ENCODE measurements around the gene CNNM2.

CNNM2 gene

DNA sequence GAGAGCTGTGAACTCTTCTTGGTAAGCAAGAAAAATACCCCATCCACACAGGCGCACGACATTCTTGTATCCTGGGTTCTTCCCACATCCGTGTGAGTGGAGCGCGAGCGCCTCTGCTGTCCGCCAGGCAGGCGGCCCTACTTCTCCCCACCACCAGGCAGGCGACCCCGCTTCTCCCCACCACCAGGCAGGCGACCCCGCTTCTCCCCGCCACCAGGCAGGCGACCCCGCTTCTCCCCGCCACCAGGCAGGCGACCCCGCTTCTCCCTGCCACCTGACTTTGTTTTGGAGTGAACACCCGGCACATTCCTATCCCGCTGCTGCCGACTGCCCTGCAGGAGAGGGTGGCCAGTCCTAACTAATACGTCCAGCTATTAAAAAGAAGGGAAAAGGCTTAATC is 154.2 kb downstream of the CNNM2 start:
- no peak for DNase-seq (ENCODE audit: low read depth, low spot score)

DNA sequence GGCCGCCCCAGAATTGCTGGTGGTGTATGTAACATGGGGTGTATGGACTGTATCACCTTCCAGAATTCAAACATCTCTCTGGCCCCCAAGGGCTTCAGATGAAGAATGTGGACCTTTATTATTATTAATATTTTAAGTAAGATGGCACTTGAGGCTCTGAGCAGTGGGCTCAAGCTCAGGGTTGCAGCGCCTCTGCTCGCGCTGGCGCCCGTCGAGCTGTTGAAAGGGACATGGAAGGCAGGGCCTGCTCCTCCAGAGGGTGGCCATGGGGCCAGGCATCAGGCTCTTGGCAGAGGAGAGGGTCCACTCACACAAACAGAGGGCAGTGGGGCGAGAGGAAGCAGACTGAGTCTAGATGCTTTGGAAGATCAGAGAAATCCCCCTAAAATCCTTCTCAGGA is 154.8 kb downstream of the CNNM2 start:
- DNase-seq (ENCODE audit: low read depth, low spot score) = no peak

- no peak for DNase-seq (ENCODE audit: low read depth, low spot score)
These were observed 158.9 kb downstream of the CNNM2 start for GRCh38 chr10:103077020-103077419.

DNA sequence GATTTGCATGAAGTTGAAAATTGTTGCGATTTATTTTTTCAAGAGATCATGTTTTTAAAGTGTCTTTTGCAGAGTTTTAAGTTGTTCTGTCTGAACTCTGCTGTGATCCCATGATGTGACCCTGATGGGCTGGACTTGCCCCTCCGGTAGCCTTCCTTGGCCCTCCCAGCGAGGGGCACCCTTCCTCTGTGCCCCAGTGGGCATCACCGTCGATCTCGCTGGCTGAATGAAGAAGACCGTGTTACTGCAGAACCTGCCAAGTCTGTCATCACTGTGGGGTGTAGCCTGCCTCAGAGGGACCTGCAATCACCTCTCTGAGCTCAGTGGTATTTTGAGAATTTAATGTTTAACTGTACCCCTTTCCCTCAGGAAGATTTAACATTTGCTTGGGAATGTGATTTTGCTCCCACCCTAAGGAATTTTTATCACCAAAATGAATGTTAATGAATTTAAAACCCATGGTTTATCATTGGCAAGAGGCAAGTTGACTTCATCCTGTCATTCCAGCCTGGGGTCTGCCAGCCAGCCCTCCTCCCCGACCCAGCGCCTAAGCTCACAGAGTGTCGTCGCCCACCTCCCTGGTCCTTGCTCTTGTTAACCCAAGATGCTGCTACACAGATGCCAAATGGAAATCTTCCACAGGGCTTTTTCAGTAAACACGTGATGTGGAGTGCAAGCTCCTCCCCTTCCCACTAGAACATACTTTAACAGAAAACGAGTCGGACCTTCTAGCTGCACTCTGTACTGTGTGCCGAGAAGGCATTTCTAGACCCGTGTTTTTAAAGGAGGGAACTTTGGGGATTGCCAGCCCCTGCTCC is 159.6 kb downstream of the CNNM2 start:
- DNase-seq (ENCODE audit: low read depth, low spot score) = no peak

- DNase-seq (ENCODE audit: low read depth, low spot score) = no peak
These were observed 160.2 kb downstream of the CNNM2 start for GRCh38 chr10:103078309-103078615.

- DNase-seq (ENCODE audit: low read depth, low spot score) = no peak
These were observed 160.6 kb downstream of the CNNM2 start for GRCh38 chr10:103078676-103079075.

DNA sequence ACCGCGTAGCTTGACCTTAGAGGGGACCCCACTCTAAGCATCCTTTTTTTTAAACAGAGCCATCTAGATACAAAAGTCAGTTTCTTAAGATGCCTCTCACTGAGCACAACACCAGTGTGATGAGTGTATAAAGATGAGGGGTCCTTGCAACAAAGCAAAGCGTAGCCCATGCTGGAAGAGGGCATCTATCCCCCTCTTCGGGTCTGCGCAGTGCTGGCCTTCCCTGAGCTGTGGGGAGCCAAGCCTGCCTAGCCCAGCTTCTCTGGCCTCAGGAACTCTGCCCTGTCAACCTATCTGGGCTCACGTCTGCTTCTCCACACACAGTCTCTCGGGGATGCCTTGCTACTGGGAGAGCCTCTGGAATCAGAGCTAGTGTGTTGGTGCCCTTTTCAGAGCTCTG is 161.0 kb downstream of the CNNM2 start:
- DNase-seq (ENCODE audit: low read depth, low spot score) = no peak

DNA sequence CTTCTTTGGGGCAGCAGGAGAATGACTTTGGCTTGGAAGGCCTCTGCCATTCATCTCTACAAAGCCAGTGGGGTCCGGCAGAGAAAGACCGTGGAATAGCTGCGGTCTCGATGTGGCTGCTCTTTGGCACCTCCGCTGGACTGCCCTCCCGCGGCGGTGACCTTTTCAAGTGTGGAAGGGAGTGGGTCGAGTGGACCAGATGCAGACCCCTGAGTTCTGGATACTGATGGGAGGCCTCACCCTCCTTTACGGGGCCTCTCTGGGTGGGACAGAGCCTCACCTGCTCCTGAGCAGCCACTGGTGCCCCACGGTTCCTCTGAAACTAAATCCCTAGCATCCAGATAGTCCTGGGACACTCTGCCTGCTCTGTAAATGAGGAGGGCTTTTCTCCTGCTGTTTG is 161.9 kb downstream of the CNNM2 start:
- DNase-seq (ENCODE audit: low read depth, low spot score) = no peak

GRCh38 chr10:103080891-103081581 is 162.9 kb downstream of the CNNM2 start:
- no peak for DNase-seq (ENCODE audit: low read depth, low spot score)

DNA sequence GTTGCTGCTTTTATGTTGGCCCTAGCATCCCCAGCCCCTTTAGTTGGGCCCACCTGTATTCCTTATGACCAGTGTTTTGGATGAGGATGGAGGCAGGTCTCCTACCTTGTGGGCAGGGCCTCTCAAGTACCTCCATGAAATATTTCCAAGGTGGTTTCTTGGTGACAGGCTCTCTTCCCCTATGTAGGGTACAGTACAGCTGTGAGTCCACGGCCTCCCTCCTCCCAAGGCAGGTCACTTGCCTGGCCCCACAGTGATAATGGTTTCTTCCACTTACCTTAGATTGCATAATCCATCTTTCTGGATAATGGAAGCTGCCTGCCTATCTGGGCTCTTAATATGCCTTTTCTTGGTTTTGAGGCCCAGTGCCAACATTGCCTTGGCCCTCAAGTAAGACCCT is 164.6 kb downstream of the CNNM2 start:
- DNase-seq (ENCODE audit: low read depth, low spot score) = no peak

DNA sequence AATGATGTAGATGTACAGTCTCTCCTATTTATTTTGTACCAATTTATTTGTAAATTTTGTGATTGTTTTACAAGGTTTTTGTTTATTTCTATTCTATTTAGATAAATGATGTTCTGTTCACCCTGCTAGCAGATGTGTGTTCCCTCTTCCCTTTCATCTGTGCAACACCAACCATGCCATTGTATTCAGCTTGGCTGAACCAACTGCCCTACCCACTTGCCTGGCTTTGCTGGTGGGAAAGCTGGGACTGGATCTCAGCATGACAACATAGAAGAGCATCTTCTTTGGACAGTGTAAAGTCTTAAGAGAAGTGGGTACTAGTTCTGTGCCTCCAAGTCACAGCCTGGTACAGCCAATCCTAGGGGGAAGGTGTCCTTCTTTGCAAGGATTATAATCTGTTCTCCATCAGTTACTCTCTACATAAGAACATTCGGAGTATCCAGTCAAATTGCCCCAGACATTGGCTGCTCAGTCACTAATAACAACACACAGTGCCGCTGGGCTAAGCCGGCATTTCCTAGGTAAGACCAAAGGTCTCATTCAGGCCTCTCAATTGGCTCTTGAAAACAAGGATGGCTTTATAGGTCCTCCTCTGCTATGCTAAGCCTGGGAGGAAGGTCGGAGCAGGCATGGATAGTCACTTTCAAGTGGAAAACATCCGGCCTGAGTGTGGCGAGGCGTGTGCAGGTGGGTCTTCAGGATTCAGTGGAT is 165.3 kb downstream of the CNNM2 start:
- no peak for DNase-seq (ENCODE audit: low read depth, low spot score)

DNA sequence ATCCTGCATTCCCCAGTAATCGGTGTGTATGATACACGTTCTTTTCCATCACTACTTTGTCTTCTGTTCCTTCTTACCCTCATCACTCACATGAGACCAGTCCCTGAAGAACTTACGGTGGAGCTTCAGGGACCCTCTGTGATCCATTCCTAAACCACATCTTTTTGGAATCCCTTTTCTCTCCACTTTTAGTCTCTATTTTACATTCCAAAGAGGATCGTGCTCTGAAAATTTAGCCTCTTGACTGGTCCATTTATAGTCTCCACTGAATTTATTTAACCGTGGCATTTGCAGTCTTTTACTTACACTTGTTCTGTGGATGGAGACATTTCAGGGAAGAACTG is 165.9 kb downstream of the CNNM2 start:
- DNase-seq (ENCODE audit: low read depth, low spot score) = no peak

GRCh38 chr10:103086261-103086660 is 168.2 kb downstream of the CNNM2 start:
- no peak for DNase-seq (ENCODE audit: low read depth, low spot score)

GRCh38 chr10:103086799-103087198 is 168.7 kb downstream of the CNNM2 start:
- DNase-seq (ENCODE audit: low read depth, low spot score) = no peak

GRCh38 chr10:103089493-103089892 is 171.4 kb downstream of the CNNM2 start:
- DNase-seq (ENCODE audit: low read depth, low spot score) = no peak

DNA sequence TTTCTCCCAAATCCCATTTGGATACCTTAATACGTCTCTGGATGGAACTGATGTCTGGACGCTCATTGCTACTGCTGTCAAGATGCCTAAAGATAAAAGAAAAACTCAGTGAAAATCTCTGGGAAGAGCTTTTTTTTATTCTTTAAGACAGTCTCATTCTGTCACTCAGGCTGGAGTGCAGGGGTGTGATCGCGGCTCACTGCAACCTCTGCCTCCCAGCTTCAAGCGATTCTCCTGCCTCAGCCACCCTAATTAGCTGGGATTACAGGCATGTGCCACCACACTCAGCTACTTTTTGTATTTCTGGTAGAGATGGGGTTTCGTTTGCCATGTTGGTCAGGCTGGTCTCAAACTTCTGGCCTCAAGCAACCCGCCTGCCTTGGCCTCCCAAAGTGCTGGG is 172.8 kb downstream of the CNNM2 start:
- DNase-seq (ENCODE audit: low read depth, low spot score) = no peak

- DNase-seq (ENCODE audit: low read depth, low spot score) = no peak
These were observed 176.9 kb downstream of the CNNM2 start for GRCh38 chr10:103095005-103095404.

DNA sequence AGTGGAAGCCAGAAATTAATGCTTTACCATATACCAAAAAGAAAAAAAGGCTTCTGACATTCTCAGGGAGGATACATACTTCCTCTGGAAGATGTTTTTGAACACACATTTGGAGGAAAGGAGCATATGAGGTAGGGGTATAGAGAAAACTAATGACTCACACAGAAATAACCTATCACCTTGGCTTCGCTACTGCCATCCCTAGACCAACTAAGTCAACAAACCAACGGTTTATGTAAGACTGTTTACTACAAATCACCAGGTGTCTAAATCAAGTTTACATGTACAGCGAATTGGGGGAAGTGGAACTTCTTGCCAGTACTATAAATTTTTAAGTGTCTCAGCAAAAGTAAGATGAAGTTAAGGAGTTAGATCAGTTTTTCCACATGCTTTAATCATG is 178.0 kb downstream of the CNNM2 start:
- DNase-seq (ENCODE audit: low read depth, low spot score) = no peak

DNA sequence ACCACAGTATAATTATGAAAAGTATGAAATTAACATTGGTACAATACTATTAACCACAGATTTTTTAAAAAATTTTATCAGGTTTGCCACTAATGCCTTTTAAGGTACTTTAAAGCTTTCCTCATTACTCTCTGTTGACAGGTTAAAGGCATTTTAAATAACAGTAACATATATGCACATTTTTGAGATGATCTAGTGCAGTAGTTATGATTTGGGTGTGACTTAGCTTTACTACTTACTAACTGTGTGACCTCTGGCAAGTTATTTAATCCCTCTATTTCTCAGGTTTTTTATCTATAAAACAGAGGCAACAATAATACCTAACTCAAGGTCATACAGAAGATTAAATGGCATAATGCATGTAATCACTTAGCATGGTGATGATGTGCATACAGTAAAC is 180.1 kb downstream of the CNNM2 start:
- DNase-seq (ENCODE audit: low read depth, low spot score) = no peak

- no peak for DNase-seq (ENCODE audit: low read depth, low spot score)
These were observed 182.5 kb downstream of the CNNM2 start for GRCh38 chr10:103100620-103101019.

GRCh38 chr10:103102195-103102594 is 184.1 kb downstream of the CNNM2 start:
- no peak for DNase-seq (ENCODE audit: low read depth, low spot score)

DNA sequence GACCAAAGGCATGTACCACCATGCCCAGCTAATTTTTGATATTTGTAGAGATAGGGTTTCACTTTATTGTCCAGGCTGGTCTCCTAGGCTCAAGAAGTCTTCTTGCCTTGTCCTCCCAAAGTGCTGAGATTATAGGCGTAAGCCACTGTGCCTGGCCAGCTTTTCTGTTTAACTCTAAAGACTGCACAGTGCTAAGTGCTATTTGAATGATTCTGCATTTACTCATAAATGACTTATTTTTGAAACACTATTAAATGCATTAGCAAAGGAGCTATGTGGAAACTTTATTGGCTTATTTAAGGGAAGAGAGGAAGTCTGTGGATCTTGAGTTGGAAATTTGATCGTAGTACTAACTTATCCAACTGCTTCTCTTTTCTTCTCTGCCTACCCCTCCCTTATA is 185.9 kb downstream of the CNNM2 start:
- DNase-seq (ENCODE audit: low read depth, low spot score) = no peak

DNA sequence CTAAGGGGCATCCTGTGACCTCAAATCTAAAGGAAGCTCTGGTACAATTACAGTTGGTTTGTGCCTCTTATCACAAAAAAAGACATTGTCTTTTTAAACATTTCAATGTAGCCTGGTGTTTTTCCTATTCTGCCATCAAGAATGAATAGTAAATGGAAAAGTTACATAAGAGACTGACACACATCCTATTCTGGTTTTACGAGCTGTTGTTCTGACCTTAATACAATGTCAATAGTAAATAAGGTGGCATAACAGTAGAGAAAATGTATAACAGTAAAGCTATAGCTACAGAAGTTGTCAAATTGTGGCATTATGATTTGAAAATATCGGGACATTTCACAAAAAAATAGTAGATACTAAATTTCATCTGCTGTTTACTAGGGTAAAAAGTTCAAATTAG is 186.6 kb downstream of the CNNM2 start:
- DNase-seq (ENCODE audit: low read depth, low spot score) = no peak
